HL-60/S4 (cell line): ENCODE measurements around the gene NEIL3.

ENCODE experiments used
- in situ Hi-C: fragments of 300-500 bp; cut with MboI; formaldehyde crosslinking; loops from 2 replicates; pipeline ENCODE4 v1.14.3; 2022; ENCODE audit warnings: low sequenced_read_pairs

The NEIL3 gene, protein sequence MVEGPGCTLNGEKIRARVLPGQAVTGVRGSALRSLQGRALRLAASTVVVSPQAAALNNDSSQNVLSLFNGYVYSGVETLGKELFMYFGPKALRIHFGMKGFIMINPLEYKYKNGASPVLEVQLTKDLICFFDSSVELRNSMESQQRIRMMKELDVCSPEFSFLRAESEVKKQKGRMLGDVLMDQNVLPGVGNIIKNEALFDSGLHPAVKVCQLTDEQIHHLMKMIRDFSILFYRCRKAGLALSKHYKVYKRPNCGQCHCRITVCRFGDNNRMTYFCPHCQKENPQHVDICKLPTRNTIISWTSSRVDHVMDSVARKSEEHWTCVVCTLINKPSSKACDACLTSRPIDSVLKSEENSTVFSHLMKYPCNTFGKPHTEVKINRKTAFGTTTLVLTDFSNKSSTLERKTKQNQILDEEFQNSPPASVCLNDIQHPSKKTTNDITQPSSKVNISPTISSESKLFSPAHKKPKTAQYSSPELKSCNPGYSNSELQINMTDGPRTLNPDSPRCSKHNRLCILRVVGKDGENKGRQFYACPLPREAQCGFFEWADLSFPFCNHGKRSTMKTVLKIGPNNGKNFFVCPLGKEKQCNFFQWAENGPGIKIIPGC

DNA sequence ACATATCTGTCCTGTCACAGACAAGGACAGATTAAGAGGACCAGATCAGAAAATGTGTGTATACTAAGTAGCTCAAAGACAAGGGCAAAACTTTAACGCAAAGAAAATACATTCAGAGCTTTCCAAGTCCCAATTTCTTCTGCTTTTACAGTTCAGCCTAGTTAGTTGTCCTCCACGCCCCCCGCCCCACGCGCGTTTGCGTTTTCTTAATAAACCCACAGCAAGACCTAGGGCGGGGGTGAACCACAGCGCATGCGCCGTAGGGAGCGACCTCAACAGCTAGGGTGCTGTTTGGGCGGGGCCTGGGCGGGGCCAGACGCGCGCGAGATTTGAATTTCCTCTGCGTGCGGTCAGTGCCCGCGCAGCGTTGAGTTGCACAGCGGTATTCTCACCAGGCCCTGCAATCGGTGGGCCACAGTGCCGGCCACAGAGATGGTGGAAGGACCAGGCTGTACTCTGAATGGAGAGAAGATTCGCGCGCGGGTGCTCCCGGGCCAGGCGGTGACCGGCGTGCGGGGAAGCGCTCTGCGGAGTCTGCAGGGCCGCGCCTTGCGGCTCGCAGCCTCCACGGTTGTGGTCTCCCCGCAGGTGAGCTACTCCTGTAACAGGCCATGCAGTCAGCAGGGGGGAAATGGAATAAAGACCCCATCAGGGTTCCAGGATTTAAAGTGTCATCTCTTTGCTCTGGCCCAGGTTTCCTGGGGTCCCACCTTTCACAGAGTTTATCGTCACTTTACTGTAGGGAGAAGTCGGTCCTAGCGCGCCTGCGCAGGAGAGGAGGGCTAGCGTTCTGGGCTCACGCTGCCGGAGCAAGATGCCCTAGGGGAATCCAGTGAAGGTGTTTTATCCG, at the start of gene NEIL3:
Gene NEIL3 (plus strand): TSS at position 353 of the 850 bp plus-strand sequence. CDS start 80 bp downstream, at position 433.
- in situ Hi-C loops, result no loop called here

DNA sequence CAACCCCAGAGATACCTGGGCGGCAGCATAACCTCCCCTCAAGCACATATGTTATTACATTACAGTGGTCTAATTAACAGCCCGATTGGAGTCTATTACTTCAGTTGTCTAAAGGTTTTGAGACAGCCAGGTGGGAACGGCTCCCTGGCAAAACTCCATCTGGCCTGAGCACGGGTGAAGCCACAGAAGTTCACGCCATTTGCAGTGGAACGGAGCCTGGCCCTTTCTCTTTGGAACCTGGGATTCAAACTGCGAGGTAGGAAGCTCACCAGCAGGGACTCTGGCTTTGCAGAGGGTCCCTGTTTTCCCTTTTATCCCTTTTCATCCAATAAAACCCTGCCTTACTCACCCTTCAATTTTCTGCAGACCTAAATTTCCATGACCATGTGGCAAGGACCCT, 45.9 kb upstream of the NEIL3 start:
- in situ Hi-C loops, result no loop called here

DNA sequence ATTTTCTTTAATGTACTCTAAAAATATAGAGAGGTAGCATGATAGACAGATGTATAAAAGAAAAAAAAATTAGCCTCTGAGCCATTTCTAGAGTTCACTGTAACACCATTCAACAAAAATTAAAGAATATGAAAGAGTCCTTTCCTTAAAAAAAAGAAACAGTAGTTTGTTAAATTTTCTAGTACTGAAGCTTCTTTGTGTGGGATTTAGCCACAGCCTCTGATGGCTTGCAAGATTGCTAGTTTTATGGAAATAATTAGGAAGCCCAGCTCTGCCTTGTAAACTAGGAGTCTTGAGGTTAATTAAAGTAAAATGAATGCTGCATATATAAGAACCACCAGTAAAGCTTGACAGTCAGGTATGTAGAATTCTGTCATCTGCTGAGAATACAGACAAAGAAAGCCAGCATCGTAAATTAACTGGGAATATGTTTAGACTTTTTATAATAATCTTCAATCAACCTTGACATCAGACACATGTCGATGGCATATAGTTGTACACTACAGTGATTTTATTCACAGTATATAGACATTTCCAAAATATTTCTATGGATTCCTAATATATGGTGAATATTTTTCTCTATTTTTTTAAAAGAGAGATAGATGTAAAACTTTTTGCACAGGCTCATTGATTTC, 44.8 kb upstream of the NEIL3 start:
- in situ Hi-C loops, result no loop called here

DNA sequence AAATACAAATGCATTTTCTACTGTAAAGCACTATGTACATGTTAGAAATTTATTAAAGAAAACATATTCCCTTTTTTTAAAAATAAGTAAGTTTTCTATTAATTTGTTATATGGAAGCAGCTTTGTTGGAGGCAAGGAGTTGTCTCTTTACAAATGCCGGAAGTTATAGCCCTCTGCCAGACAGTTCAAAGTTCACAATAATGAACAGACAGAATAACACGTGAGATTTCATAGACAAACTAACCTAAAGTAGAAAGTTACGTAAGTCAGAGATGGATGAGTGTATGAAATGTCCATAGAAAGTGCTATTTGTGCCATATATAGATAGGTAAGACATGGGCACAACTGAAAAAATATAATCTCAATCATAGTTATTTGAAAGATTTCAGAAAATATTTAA, 43.9 kb upstream of the NEIL3 start:
- in situ Hi-C loops, result no loop called here

DNA sequence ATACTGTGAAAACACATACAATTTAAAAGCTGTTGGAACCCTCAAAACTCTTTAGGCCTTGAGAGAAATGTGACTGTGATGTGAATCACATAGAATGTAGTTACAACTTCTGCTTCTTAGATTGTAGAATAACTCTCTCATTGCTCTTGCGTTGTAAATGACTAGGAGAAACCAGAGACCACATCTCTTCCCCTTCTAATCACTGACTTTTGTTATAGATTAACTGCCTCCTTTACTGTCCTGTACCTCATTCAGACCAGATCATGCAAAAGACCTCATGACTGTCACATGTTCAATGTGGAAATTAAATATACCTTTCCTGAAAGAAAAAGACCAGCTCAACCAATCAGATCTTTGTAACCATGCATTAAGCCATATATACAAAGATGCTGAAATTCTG, 43.2 kb upstream of the NEIL3 start:
- in situ Hi-C loops, result no loop called here

DNA sequence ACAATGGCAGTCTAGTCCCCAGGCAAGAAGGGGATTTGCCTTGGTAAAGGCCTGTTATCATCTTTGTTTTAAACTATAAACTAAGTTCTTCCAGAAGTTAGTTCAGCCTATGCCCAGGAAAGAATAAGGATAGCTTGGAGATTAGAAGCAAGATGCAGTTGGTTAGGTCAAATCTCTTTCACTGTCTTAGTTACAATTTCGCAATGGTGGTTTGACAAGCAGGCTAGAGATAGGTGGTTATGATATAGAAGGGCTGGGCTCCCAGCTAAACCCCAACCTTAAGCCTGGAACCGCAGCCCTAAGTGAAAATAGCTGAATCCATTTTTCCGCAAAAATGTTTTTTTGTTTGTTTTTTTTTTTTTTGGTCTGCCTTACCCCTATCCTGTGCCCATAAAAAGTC, 41.8 kb upstream of the NEIL3 start:
- in situ Hi-C loops, result no loop called here

DNA sequence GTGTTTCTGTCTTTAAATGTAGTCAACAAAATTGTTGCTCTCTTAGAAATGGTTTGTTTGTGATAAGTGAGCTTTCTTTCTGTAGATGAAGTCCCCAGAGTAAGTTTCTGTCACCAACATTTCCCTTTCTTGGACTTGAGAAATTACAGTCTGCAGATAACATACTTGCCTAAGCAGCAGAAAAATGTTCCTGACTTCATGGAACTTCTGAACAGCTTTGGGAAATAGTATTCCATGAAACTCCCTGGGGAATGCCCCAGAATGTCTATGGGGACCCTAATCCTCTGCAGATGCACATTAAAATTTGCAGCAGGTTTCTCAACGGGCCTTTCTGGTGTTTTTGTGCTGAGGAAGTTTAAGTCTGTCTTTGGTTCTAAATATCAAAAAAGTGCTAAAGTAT, 38.6 kb upstream of the NEIL3 start:
- in situ Hi-C loops, result no loop called here

DNA sequence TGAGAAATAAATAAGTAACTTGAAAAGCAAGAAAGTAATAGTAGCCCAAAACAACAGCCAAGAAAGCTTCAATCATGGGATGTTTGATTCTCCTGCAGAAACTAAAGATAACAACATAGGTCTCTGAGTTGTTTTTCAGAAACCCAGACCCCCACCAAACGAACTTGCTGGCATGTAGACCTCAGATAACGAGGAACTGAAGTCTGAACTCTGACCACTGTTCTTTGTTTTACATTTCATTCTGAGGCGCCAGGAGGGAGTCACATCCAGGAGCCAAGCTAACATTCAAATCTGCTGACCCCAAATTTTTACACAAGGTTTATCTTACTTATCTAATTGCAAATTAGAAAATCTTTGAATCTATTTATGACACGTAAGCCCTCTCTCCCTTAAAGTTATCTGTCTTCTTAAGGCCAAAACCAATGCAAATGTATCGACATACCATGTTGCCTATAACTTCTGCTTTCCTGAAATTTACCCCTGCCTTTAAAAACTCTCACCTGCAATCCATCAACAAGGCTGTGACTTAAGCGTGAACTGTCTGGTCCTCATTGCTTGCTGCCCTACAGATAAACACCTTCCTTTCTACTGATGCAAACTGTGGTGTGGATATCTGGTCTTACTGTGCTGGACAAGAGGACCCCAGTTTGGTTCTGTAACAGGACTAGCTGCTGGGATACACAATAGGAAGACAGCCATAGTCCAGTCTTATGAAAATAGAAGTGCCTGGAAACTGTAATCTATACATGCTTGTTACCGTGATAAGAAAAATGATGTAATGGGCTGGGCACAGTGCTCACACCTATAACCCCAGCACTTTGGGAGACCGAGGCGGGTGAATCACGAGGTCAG, 37.5 kb upstream of the NEIL3 start:
- in situ Hi-C loops, result no loop called here

DNA sequence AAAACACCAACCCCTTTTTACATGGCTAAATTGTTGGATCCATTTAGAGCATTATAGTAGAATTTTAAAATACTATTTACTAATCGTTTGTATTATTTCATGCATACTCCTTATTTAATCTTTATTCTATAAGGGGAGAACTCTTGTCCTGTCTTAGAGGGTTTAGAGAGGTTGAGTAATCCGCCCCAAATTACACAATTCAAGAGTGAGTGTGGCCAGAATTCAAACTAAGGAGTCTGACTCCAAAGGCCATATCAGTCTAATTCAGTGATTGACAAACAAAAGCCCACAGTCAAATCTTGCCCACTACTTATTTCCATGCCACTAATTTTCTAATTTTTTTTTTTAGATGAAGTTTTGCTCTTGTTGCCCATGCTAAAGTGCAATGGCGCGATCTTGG, 33.7 kb upstream of the NEIL3 start:
- in situ Hi-C loops, result no loop called here

DNA sequence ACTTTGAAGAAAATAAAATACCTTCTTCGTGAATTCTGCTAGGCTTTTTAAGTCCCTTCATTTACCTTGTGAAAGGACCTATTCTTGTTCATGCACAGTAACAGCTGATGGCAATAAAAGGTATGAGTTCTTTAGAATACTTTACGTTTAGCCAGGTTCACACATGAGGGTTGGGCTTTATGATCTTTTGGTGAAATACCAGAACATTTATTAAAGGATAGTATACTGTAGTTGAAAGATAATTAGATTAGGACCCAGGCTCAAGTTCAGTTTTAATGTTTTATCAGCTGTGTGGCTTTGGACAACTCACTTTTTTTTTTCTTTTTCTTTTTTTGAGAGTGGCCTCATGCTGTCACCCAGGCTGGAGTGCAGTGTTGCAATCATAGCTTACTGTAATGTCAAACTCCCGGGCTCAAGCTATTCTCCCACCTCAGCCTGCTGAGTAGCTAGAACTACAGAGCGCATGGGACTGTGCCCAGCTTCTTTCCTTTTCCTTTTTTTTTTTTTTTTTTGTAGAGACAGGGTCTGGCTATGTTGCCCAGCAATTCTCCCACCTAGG, 28.2 kb upstream of the NEIL3 start:
- in situ Hi-C loops, result no loop called here

DNA sequence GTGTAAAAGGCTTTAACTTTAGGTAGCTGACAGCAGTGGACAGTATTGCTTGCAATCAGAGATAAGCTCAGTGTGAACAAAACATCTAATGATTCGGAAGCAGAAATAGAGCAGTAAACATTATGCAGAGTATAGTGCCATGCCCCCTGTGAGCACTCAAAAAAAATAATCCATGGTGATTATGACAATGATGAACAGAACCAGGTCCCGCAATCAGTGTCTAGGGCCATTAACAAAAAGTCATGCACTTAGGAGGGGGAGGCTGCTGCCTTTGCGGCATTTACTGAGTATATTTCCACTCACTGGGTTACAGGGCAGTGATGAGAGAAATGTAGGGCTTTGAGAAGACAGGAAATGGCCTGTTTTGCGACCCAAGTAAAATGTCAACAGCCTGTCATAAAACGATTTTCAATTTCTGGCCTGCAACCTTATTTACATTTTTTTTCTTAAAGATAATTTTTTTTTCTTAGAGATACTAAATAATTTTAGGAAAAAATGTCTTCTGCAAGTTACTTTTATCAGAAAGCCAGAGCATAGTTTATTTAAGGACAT, 27.3 kb upstream of the NEIL3 start:
- in situ Hi-C loops, result no loop called here

DNA sequence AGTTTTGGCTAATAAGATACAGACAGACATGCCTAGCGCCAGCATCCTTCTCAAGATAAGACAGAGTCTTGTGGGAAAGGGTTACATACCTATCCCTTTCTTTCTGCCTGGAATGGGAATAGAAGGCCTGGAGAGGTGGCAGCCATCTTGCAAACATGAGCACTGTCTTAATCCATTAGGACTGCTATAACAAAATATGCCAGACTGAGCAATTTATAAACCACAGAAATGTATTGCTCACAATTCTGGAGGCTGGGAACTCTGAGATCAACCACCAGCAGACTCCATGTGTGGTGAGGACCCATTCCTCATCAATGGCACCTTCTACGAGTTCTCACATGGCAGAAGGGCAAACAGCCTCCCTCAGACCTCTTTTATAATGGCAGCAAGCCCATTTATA, 26.5 kb upstream of the NEIL3 start:
- in situ Hi-C loops, result no loop called here

DNA sequence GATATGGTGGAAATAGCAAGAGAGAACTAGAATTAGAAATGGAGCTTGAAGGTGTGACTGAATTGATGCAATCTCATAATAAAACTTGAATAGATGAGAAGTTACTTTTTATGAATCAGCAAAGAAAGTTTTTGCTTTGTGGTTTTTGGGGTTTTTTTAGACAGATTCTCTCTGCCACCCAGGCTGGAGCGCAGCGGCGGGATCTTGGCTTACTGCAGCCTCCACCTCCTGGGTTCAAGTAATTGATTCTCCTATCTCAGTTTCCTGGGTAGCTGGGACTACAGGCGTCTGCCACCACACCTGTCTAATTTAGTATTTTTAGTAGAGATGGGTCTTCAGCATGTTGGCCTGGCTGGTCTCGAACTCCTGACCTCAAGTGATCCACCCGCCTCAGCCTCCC, 23.7 kb upstream of the NEIL3 start:
- in situ Hi-C loops, result no loop called here

DNA sequence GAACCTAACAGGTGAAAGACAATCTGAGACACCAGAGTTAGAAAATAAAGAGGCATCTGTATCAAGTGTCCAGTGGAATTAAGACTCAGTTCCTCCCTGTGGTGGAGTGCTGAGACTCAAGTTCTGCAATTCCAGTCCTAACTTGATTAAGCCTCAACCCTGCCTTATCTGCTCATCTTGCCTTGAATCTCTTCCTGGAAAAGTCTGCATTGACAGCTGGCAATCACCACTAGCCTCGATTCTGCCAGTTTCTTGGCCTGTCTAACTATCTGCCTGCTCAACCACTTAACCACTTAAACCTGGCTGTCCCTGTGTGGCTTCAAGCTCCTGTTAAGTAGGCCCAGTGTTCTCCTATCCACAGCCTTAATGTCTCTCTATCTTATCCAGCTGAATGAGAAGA, 22.4 kb upstream of the NEIL3 start:
- in situ Hi-C loops, result no loop called here

DNA sequence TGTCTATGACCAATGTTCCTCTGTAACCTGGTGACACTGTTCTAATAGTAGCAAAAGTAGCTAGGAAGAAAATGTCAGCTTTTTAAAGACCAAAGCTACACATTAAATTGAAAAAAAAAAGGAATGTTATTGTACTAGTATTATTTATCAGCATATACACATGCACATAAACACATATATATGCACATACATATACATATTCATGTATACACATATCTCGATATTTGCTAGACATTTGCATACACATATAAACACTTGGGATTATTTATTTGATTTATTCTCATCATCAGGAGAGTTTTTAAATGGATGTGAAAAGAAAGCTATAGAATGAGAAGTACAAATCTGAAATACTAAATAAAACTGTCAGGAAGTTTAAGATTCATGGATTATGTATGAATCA, 21.3 kb upstream of the NEIL3 start:
- in situ Hi-C loops, result no loop called here

DNA sequence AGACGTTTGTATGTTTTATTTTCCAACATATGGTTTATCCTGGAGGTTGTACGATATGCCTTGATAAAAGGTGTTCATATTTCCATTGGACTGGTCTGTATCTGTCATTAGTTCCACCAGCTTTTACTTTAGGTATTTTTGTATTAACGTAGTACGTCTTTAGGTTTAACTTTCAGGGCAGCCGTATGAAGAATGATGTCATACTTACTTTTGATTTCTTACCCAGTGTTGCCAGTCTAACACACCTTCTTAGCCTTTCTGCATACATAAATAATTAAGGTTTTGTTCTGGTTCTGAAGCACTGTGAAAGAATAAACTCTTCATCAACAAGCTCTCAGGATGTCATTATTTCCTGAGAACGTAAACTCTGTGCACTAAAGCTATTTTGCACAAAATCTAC, 18.9 kb upstream of the NEIL3 start:
- in situ Hi-C loops, result no loop called here

DNA sequence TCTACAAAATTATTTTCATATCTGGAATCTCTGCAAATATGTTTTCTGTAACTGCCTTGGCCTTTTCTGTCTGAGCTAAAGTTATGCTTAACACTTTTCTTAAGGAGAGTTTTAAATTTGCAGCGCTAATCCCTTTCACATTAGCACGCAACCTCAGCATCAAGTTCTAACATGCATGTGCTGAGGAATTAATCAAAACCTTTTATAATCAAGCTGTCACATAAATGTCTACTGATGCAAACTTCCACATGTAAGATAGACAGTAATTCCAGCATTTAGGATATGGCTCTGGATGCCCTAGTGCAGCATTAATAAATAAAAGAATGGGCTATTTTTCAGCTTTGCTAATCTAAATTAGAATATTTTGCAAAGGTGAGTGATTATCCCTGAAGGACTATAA, 17.5 kb upstream of the NEIL3 start:
- in situ Hi-C loops, result no loop called here

DNA sequence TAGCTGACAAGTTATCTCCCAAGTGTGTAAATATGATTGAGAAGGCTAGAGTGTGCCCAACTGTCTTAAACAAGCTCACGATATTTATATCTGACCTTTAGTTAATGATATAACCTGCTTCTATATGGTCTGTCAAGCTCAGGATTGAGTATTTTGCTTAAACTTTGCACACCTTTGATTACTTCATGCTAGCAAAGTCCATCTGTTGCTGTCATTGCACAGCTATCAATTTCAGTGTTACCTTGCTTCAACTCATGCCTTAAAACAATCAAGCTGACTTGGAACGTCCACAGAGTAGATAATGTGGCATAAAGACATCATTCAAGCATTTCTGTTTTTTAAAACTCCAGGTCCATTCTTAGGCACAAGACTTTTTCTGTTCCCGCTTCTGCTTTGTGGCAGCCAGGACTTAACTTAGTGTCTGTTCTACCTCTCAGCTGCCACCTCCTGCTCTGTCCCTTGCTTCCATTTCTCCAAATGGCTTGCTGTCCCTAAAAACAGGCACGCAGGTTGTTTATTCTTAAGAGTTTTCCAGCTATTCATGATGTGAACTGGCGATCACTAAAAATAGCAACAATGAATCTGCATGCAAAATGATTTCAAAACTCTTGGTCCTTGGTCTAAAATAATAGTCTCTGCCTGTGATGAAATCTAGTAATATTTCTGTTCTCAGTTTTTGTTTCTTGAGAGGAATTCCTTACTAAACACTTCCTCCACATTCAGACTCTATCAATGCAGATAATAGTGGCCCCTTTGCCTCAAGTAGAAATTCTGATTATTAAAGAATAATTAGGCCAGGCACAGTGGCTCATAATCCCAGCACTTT, 16.3 kb upstream of the NEIL3 start:
- in situ Hi-C loops, result no loop called here
